22Rv1 (cell line): ENCODE measurements around the gene FLAD1.

ENCODE experiments used
- H3K27ac ChIP-seq: fragments of 450-650 bp; 2 replicates; pipeline ENCODE4 v1.5.1; 2017
- ZFX ChIP-seq: fragments of 450-650 bp; IDR thresholded peaks from 2 replicates; pipeline ENCODE4 v1.6.1; 2017; ENCODE audit warnings: antibody characterized with exemption, borderline replicate concordance
- TF ChIP-seq, protein P1 (sequence below): fragments of 450-650 bp; IDR thresholded peaks from 2 replicates; pipeline ENCODE4 v1.5.1; 2017; ENCODE audit warnings: mild to moderate bottlenecking

FLAD1 gene

GRCh38 chr1:154982897-154983648 is at the start of gene FLAD1:
Gene FLAD1 (plus strand): TSS chr1:154983344. CDS start chr1:154983695, 351 bp downstream.
- TF ChIP-seq, protein P1, sequence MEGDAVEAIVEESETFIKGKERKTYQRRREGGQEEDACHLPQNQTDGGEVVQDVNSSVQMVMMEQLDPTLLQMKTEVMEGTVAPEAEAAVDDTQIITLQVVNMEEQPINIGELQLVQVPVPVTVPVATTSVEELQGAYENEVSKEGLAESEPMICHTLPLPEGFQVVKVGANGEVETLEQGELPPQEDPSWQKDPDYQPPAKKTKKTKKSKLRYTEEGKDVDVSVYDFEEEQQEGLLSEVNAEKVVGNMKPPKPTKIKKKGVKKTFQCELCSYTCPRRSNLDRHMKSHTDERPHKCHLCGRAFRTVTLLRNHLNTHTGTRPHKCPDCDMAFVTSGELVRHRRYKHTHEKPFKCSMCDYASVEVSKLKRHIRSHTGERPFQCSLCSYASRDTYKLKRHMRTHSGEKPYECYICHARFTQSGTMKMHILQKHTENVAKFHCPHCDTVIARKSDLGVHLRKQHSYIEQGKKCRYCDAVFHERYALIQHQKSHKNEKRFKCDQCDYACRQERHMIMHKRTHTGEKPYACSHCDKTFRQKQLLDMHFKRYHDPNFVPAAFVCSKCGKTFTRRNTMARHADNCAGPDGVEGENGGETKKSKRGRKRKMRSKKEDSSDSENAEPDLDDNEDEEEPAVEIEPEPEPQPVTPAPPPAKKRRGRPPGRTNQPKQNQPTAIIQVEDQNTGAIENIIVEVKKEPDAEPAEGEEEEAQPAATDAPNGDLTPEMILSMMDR, result no peak
- TF ChIP-seq ZFX, result no peak
- H3K27ac ChIP-seq, result peak within 1 kb of the TSS; percentile 80

GRCh38 chr1:154934358-154934948 is 48.7 kb upstream of the FLAD1 start:
- TF ChIP-seq ZFX, result no peak
- TF ChIP-seq, protein P1, result no peak
- H3K27ac ChIP-seq, result peak overlapping the region; percentile 80; the same call in 1 of the 2 replicates

DNA sequence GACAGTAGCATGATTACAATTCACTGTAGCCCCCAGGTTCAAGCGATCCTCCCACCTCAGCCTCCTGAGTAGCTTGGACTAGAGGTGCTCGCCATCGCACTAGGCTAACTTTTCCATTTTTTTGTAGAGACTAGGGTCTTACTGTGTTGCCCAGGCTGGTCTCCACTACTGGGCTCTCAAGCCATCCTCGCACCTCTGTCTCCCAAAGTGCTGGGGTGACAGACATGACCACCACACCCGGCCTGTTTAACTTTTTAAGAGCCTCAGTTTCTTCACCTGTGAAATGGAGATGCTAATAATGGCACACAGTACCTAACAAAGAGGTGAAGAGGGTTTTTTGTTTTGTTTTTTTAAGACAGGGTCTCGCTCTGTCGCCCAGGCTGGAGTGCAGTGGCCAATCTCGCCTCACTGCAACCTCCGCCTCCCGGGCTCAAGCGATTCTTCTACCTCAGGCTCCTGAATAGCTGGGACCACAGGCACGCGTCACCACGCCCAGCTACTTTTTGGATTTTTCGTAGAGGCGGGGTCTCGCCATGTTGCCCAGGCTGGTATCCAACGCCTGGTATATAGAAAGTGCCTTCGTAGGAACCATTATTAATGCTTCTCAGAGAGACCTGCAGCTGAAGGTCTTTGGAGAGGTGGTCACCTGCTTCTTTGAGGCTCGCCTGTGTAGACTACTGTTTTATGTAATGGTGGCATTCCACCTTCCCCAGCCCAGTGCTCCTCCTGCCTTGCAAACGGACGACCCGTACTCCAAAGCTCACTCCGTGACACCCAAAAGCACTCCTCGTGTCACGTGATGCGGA is 47.2 kb upstream of the FLAD1 start:
- TF ChIP-seq ZFX, result no peak
- TF ChIP-seq, protein P1, result no peak
- H3K27ac ChIP-seq, result peak overlapping the region; percentile 99

- TF ChIP-seq, protein P1, result peak; percentile 64
- TF ChIP-seq ZFX, result no peak
- H3K27ac ChIP-seq, result peak within 1 kb of the TSS; percentile 99
Measured at GRCh38 chr1:154936555-154937084, 46.5 kb upstream of the FLAD1 start, which contains the start of gene PMVK. Gene PMVK (minus strand): TSS chr1:154936719. CDS start chr1:154936685, 34 bp downstream.

DNA sequence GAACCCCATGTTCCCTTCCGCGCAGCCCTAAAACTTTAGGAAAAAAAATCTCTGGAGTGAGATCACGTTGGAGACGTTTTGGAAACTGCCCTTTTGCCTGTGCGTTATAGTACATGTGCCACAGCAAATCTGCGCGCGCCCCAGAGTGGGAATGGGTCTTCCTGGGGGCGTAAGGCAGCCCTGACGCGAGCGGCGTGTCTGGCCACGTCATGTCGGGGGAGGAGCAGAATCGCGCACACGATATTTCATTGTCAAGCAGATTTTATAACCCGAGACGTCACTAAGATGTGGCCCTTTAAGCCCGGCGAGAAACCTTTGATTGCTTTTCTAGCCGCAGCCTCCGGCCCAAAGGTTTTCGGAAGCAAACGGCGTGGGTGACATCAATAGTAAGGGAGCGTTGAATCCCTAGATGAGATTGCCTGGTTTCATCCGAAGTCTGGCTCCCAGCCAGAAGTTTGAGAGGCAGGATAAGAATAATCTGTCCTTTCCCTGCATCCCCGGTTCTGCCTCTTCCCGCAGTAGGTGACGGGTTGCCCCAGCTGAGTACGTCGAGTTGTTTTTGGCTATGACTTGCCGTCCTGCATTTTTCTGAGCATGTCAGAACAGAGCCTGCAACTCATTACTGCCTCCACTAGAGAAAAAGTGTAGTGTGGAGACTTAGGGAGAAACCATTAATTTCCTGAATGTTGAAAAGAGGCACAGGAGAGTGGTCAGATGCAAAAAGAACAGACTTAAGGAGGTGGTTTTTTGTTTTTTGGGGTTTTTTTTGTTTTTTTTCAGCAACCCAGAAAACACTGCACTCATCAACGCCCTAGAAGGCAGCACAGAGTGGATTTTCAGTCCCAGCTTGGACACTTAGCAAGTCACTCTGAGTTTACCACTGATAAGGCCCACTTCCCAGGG is 45.8 kb upstream of the FLAD1 start:
- H3K27ac ChIP-seq, result peak overlapping the region; percentile 99

GRCh38 chr1:154937988-154938386 is 45.2 kb upstream of the FLAD1 start:
- TF ChIP-seq, protein P1, result no peak
- TF ChIP-seq ZFX, result no peak

More for the DNA sequence above, 45.8 kb upstream of the FLAD1 start:
- TF ChIP-seq, protein P1, result peak; percentile 32; the same call in 1 of the 2 replicates
- no peak for TF ChIP-seq ZFX

More at GRCh38 chr1:154937988-154938386, 45.2 kb upstream of the FLAD1 start:
- H3K27ac ChIP-seq, result peak overlapping the region; percentile 99
